RPMI7951 (cell line): ENCODE data around the gene GYS1. TPM values are rescaled to one million over a fixed set of nuclear protein-coding genes. Genes with fewer than 3 reads are reported as not detected.

Experiments
- DNase-seq: peaks from one replicate; pipeline ENCODE4 v3.0.0-alpha.2; 2012; ENCODE audit warnings: low read depth
- total RNA-seq: library from RNA; depleted of rRNA; stranded (reverse); fragments of >200 nt; shearing (Covaris generic); gene quantifications from 2 replicates; pipeline ENCODE4 v1.2.3, GENCODE V29; 2014

GYS1 gene
- total RNA-seq, 1 experiment from 2014 or later = 60.1 TPM

- DNase-seq = no peak
These were observed 4.2 kb downstream of the GYS1 start for GRCh38 chr19:48988860-48989259.

GRCh38 chr19:48988286-48988685 is 4.8 kb downstream of the GYS1 start:
- DNase-seq = no peak

- no peak for DNase-seq
These were observed 5.8 kb downstream of the GYS1 start for GRCh38 chr19:48987323-48987722.

- no peak for DNase-seq
These were observed 6.9 kb downstream of the GYS1 start for GRCh38 chr19:48986211-48986610.

GRCh38 chr19:48985711-48986110 is 7.4 kb downstream of the GYS1 start:
- no peak for DNase-seq

- DNase-seq = no peak
These were observed 10.8 kb downstream of the GYS1 start for GRCh38 chr19:48982280-48982679.

GRCh38 chr19:48977061-48977460 is 16.0 kb downstream of the GYS1 start:
- no peak for DNase-seq

- no peak for DNase-seq
These were observed 16.9 kb downstream of the GYS1 start for GRCh38 chr19:48975947-48976847.

- peak; percentile 67 for DNase-seq
These were observed 22.1 kb downstream of the GYS1 start for GRCh38 chr19:48970923-48971395.

- no peak for DNase-seq
These were observed 22.9 kb downstream of the GYS1 start for GRCh38 chr19:48970139-48970766.

GRCh38 chr19:48969276-48970138 is 23.6 kb downstream of the GYS1 start:
- DNase-seq = no peak

- DNase-seq = no peak
These were observed 24.3 kb downstream of the GYS1 start for GRCh38 chr19:48968813-48969218.

GRCh38 chr19:48968179-48968661 is 24.9 kb downstream of the GYS1 start:
- DNase-seq = peak; percentile 55

- peak; percentile 56 for DNase-seq
These were observed 25.5 kb downstream of the GYS1 start for GRCh38 chr19:48967346-48968178.

GRCh38 chr19:48966541-48967345 is 26.4 kb downstream of the GYS1 start:
- no peak for DNase-seq

GRCh38 chr19:48965806-48966540 is 27.1 kb downstream of the GYS1 start:
- peak; percentile 83 for DNase-seq

GRCh38 chr19:48965040-48965805 is 27.9 kb downstream of the GYS1 start, which contains the start of gene FTL:
Gene FTL (plus strand): TSS chr19:48965309. CDS start chr19:48965508, 199 bp downstream.
- peak; percentile 96 for DNase-seq
